Activated naive CD8-positive, alpha-beta T cell treated with anti-CD3 and anti-CD28 coated beads, Interleukin-2, amount 10 ng/mL, durations not matched to agents 7 days and 5 days (primary cell): ENCODE results near the gene DNAJC6. TPM values are rescaled to one million over a fixed set of nuclear protein-coding genes. Genes with fewer than 3 reads are reported as not detected.
A peak's percentile ranks its signal among the peaks of the same experiment; 100 is the strongest.
"Not testable (repeated sequence)": the region's sequence is repeated elsewhere in the genome, so short reads cannot be mapped to it uniquely, and the experiment has no call there.

Experiments used
- ATAC-seq: fragments of 150-1000 bp; cut with Tn5 transposase; one replicate; pipeline ENCODE4 v1.10.0; 2021; ENCODE audit warnings: low read depth, moderate library complexity
- POLR2A ChIA-PET: fragments of 350-600 bp; sonication (Branson Sonifier 250); formaldehyde crosslinking; loops from one replicate; lab custom pipeline; 2021; ENCODE audit warnings: antibody characterized with exemption; lab: Charles Lee
- DNase-seq: peaks from one replicate; pipeline ENCODE4 v3.0.0; 2021
- H3K27ac Mint-ChIP-seq: one replicate; pipeline ENCODE4 v1.8.0; 2022; ENCODE audit warnings: mild to moderate bottlenecking, mixed read lengths
- H3K27me3 Mint-ChIP-seq: one replicate; pipeline ENCODE4 v1.8.0; 2022; ENCODE audit warnings: mild to moderate bottlenecking, moderate library complexity, mixed read lengths
- H3K36me3 Mint-ChIP-seq: one replicate; pipeline ENCODE4 v1.8.0; 2021; ENCODE audit warnings: mild to moderate bottlenecking, mixed read lengths
- H3K4me1 Mint-ChIP-seq: one replicate; pipeline ENCODE4 v1.8.0; 2021; ENCODE audit warnings: mixed read lengths
- H3K4me3 Mint-ChIP-seq: one replicate; pipeline ENCODE4 v1.8.0; 2022; ENCODE audit warnings: mild to moderate bottlenecking, moderate library complexity, mixed read lengths
- H3K9me3 Mint-ChIP-seq: one replicate; pipeline ENCODE4 v1.8.0; 2021; ENCODE audit warnings: mixed read lengths
- total RNA-seq, 2 experiments: library from RNA; stranded (reverse); gene quantifications; one replicate each; pipeline ENCODE4 v1.2.3, GENCODE V29; 2021

Gene DNAJC6
- total RNA-seq, 2 experiments from 2014 or later = 3.3 to 4.0 TPM

DNA sequence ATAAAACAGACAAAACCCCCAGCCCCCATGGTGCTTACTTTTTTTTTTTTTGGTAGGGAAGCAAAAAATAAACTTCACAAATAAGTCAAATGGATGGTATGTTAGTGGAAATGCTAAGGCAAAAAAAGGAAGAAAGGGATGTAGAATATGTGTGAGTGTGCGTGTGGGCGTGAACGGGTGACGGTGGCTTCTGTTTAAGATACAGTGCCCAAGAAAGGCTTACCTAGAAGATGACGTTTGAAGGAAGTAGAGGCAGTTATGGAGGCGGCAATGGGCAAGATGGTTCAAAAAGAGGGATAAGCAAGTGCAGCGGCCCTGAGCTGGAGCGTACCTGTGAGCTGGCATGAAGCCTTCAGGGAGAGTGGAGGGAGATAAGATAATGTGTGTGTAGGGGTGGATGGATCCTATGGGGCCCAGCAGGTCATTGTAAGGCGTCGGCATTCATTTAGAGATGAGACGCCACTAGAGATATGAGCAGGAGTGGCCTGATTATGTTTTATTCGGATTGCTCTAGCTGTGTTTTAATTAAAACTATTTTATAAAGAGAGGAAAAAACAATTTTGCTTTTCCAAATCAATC lies 131.1 kb downstream of the DNAJC6 start:
- Mint-ChIP-seq H3K4me1 (peaks cover 7% of the 10 kb centered on the region), H3K27me3 (peaks cover 3% of the 10 kb centered on the region), H3K36me3 (peaks cover 4% of the 10 kb centered on the region), H3K9me3 (no peaks in the 10 kb centered on the region), H3K4me3 (no peak overlapping the region), H3K27ac (peak overlapping the region; percentile 23)
- no peak for DNase-seq
- POLR2A ChIA-PET = no interaction called here
- ATAC-seq = no peak

DNA sequence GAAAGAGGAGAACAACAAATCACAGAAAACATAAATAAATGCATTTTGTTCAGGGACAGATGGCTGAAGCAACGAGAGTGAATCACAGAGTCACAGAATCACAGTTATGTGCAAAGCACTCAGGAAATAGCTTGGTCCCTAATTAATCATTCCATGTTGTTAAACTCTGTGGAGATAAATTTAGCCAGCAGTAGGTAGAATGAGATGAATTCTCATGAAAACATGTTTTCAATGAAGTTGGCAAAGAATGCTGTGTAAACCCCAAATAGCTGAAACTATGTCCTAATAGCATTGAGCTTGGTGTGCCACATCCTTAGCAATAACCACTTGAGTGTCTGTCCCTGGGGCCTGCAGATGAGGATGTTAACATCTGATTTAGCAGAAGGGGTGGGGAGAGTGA lies 131.6 kb downstream of the DNAJC6 start:
- H3K9me3 Mint-ChIP-seq = no peaks in the 10 kb centered on the region
- peaks cover 3% of the 10 kb centered on the region for H3K27me3 Mint-ChIP-seq
- ATAC-seq = no peak
- DNase-seq = no peak
- peaks cover 7% of the 10 kb centered on the region for H3K4me1 Mint-ChIP-seq
- H3K27ac Mint-ChIP-seq = no peak overlapping the region
- H3K4me3 Mint-ChIP-seq = no peak overlapping the region
- POLR2A ChIA-PET = no interaction called here
- H3K36me3 Mint-ChIP-seq = peaks cover 4% of the 10 kb centered on the region

GRCh38 chr1:65441464-65441863 lies 132.1 kb downstream of the DNAJC6 start:
- DNase-seq (no peak), ATAC-seq (no peak)
- Mint-ChIP-seq H3K27me3 (peaks cover 3% of the 10 kb centered on the region), H3K36me3 (peaks cover 1% of the 10 kb centered on the region), H3K4me1 (peaks cover 6% of the 10 kb centered on the region), H3K4me3 (no peak overlapping the region), H3K9me3 (no peaks in the 10 kb centered on the region), H3K27ac (no peak overlapping the region)
- POLR2A ChIA-PET = no interaction called here

DNA sequence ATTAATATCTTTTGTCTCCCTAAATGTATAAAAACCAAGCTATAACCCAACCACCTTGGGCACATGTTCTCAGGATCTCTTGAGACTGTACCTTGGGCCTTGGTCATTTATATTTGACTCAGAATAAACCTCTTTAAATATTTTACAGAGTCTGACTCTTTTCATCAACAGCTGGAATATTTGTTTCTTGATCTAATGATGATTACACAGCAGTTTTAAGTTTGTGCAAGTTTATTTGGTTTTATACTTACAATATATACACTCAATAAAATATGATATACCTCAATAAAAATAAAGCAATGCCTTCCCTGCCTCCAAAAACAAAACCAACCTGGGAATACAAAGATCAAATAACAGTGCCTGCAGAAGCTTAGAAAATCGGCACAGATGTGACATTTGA lies 133.1 kb downstream of the DNAJC6 start:
- H3K36me3 Mint-ChIP-seq = no peaks in the 10 kb centered on the region
- DNase-seq = no peak

GRCh38 chr1:65443647-65444046 lies 134.3 kb downstream of the DNAJC6 start:
- ATAC-seq (no peak), DNase-seq (no peak)
- Mint-ChIP-seq H3K27ac (no peak overlapping the region), H3K36me3 (peaks cover 3% of the 10 kb centered on the region), H3K27me3 (peaks cover 3% of the 10 kb centered on the region), H3K4me1 (peaks cover 3% of the 10 kb centered on the region), H3K4me3 (no peak overlapping the region), H3K9me3 (no peaks in the 10 kb centered on the region)
- POLR2A ChIA-PET = no interaction called here

More for the DNA sequence above, 133.1 kb downstream of the DNAJC6 start:
- Mint-ChIP-seq H3K27me3 (peaks cover 3% of the 10 kb centered on the region), H3K9me3 (no peaks in the 10 kb centered on the region), H3K27ac (no peak overlapping the region), H3K4me3 (no peak overlapping the region), H3K4me1 (peaks cover 3% of the 10 kb centered on the region)
- POLR2A ChIA-PET = no interaction called here
- ATAC-seq = no peak

DNA sequence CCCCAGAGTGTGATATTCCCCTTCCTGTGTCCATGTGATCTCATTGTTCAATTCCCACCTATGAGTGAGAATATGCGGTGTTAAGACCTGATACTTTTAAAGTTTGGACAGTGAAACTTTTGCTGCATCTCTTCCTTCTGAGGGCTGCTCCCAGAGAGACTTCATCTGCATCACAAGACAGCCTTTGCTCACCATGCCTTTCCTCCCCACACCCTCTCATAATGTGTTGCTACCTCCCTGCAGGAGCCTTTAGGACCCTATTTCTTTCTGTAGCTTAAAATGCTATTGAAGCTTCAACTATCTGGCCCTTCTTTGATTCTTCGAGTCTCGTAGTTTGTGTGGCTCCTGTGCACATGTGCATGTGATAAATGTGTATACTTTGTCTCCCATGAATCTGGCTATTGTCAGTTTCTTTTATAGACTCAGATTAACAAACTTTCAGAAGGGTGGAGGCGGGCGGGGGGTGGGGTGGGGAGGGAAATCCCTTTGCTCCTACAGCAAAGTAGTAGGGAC lies 134.8 kb downstream of the DNAJC6 start:
- Mint-ChIP-seq H3K27me3 (peaks cover 3% of the 10 kb centered on the region), H3K36me3 (peaks cover 3% of the 10 kb centered on the region), H3K9me3 (no peaks in the 10 kb centered on the region), H3K4me3 (no peak overlapping the region), H3K4me1 (peaks cover 3% of the 10 kb centered on the region), H3K27ac (no peak overlapping the region)
- no peak for DNase-seq
- no peak for ATAC-seq
- POLR2A ChIA-PET = no interaction called here

- Mint-ChIP-seq H3K9me3 (no peaks in the 10 kb centered on the region), H3K4me3 (no peak overlapping the region), H3K27me3 (no peaks in the 10 kb centered on the region), H3K36me3 (peaks cover 3% of the 10 kb centered on the region), H3K4me1 (no peaks in the 10 kb centered on the region), H3K27ac (no peak overlapping the region)
- DNase-seq (no peak), ATAC-seq (no peak)
- POLR2A ChIA-PET = no interaction called here
These were observed 136.5 kb downstream of the DNAJC6 start for GRCh38 chr1:65445837-65446236.

GRCh38 chr1:65449214-65449823 lies 140.0 kb downstream of the DNAJC6 start:
- ATAC-seq (no peak), DNase-seq (no peak)
- Mint-ChIP-seq H3K4me1 (no peaks in the 10 kb centered on the region), H3K27ac (no peak overlapping the region), H3K9me3 (no peaks in the 10 kb centered on the region), H3K4me3 (no peak overlapping the region), H3K36me3 (peaks cover 3% of the 10 kb centered on the region), H3K27me3 (no peaks in the 10 kb centered on the region)
- POLR2A ChIA-PET = no interaction called here

DNA sequence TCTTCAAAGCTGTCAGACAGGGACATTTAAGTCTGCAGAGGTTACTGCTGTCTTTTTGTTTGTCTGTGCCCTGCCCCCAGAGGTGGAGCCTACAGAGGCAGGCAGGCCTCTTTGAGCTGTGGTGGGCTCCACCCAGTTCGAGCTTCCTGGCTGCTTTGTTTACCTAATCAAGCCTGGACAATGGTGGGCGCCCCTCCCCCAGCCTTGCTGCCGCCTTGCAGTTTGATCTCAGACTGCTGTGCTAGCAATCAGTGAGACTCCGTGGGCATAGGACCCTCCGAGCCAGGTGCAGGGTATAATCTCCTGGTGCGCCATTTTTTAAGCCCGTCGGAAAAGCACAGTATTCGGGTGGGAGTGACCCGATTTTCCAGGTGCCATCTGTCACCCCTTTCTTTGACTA lies 146.3 kb downstream of the DNAJC6 start:
- DNase-seq, ATAC-seq, H3K27me3 Mint-ChIP-seq, H3K36me3 Mint-ChIP-seq, H3K27ac Mint-ChIP-seq, POLR2A ChIA-PET, H3K9me3 Mint-ChIP-seq, H3K4me3 Mint-ChIP-seq: not testable (repeated sequence)
- peaks cover 19% of the 10 kb centered on the region for H3K4me1 Mint-ChIP-seq

DNA sequence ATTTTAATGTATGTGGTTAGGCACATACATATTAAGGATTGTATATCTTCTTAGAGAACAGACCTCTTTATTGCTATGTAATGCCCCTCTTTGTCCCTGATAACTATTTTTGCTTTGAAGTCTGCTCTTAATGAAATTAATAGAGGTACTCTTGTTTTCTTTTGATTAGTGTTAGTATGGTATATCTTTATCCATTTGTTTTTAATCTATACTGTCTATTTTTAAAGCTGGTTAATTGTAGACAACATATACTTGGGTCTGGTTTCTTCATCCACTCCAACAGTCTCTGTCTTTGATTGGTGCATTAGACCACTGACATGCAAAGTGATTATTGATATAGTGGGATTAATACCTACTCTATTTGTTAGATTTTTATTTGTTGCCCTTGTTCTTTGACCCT lies 147.1 kb downstream of the DNAJC6 start:
- Mint-ChIP-seq H3K4me1 (peaks cover 19% of the 10 kb centered on the region), H3K36me3 (peaks cover 1% of the 10 kb centered on the region), H3K27me3 (no peaks in the 10 kb centered on the region), H3K4me3 (no peak overlapping the region), H3K27ac (no peak overlapping the region), H3K9me3 (peaks cover 5% of the 10 kb centered on the region)
- DNase-seq (no peak), ATAC-seq (no peak)
- POLR2A ChIA-PET = no interaction called here

DNA sequence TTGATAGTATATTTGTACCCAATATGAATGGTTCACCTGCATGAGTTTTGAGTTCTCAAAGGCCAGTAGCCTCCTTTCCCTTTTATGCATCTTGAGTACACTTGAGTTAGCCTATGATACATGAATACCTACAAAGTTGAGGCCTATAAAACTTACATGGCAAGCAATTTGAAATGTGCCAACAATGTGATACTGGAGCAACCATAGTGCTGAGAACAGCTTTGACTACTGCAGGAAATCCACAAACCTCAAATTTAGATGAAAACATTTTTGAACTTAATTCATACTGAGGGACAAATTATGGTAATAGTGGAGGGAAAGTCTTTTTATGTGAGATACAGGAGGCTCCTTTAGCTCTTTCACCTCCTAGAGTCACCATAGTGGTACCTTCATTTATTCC lies 148.5 kb downstream of the DNAJC6 start:
- Mint-ChIP-seq H3K4me1 (peaks cover 19% of the 10 kb centered on the region), H3K27ac (no peak overlapping the region), H3K4me3 (no peak overlapping the region), H3K9me3 (peaks cover 5% of the 10 kb centered on the region), H3K27me3 (no peaks in the 10 kb centered on the region), H3K36me3 (peaks cover 1% of the 10 kb centered on the region)
- ATAC-seq (peak; percentile 65), DNase-seq (no peak)
- POLR2A ChIA-PET = no interaction called here

DNA sequence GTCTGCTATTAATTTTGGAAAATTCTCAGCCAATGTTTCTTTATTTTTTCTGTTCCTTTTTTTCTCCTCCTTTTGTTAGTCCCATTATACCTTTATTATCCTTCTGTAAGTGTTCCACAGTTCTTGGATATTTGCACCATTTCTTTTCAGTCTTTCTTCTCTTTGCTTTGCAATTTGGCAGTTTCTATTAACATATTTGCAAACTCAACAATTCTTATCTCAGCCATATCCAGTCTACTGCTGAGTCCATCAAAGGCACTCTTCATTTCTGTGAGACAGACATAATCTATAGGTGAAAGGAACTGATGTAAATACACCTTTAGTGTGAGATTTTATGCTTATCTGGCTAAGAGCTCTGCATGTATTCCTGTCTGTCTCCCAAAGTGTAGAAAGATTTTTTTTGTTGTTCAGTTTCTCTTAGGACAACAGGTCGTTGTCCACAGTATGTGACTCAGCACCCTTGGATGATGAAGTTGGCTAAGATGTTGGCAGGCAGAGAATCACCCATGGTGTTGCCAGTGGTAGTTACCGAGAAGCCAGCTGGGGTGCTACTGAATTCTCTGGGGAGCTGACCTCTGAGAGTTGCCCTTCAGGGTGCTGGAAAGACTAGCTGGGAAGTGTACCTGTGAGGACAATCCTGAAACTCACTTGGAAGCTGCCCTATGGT lies 149.5 kb downstream of the DNAJC6 start:
- Mint-ChIP-seq H3K36me3 (peaks cover 1% of the 10 kb centered on the region), H3K4me3 (no peak overlapping the region), H3K4me1 (peaks cover 19% of the 10 kb centered on the region), H3K9me3 (peaks cover 5% of the 10 kb centered on the region), H3K27ac (no peak overlapping the region), H3K27me3 (no peaks in the 10 kb centered on the region)
- no peak for ATAC-seq
- POLR2A ChIA-PET = interaction anchor here (0.7 kb wide), 1 partner anchor 311 kb away, joined by 3 read pairs; the partner anchor contains the start of gene AK4
- peak; percentile 28 for DNase-seq

DNA sequence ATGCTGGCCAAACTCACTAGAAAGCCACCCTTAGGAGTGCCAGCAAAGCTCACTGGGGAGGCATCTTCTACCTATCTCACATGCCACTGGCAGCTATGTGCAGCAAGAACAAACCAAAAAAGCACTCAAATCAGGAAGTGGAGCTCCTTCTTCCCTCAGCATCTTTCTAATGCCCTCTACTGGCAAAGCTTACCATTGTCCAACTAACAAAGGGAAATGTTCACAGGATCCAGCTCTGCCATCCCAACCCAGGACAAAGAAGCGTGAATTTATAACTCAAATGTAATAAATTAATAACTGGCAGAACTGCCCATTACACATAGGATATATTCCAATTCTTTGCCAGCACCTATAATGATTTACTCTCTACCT lies 150.0 kb downstream of the DNAJC6 start:
- Mint-ChIP-seq H3K36me3 (peaks cover 1% of the 10 kb centered on the region), H3K27me3 (no peaks in the 10 kb centered on the region), H3K9me3 (peaks cover 5% of the 10 kb centered on the region), H3K27ac (no peak overlapping the region), H3K4me3 (no peak overlapping the region), H3K4me1 (peaks cover 19% of the 10 kb centered on the region)
- DNase-seq (no peak), ATAC-seq (no peak)
- POLR2A ChIA-PET = interaction anchor here (0.7 kb wide), 1 partner anchor 311 kb away, joined by 3 read pairs; the partner anchor contains the start of gene AK4
